Measurements from ENCODE around the gene PIK3R5.

PIK3R5 gene

GRCh38 chr17:8868529-8868951 is 97.0 kb downstream of the PIK3R5 start:
- TF ChIP-seq CTCF (IDR thresholded peaks at IDR 0.05; ENCODE audit: control insufficient read depth, extremely low read depth, insufficient read depth) = no peak
- DNase-seq (ENCODE audit: low read depth) = no peak
- no peak overlapping the region for H3K4me3 ChIP-seq (ENCODE audit: low read depth, low read length)

GRCh38 chr17:8868092-8868491 is 97.4 kb downstream of the PIK3R5 start:
- no peak for TF ChIP-seq CTCF (IDR thresholded peaks at IDR 0.05; ENCODE audit: control insufficient read depth, extremely low read depth, insufficient read depth)
- H3K4me3 ChIP-seq (ENCODE audit: low read depth, low read length) = no peak overlapping the region
- no peak for DNase-seq (ENCODE audit: low read depth)

GRCh38 chr17:8867361-8867981 is 98.0 kb downstream of the PIK3R5 start, which contains the start of gene PIK3R6:
Gene PIK3R6 (minus strand): TSS chr17:8867674. CDS start chr17:8849794, 17,880 bp downstream.
- no peak for DNase-seq (ENCODE audit: low read depth)
- no peak for TF ChIP-seq CTCF (IDR thresholded peaks at IDR 0.05; ENCODE audit: control insufficient read depth, extremely low read depth, insufficient read depth)
- H3K4me3 ChIP-seq (ENCODE audit: low read depth, low read length) = no peak within 1 kb of the TSS

GRCh38 chr17:8865811-8866210 is 99.7 kb downstream of the PIK3R5 start:
- DNase-seq (ENCODE audit: low read depth) = no peak
- no peak for TF ChIP-seq CTCF (IDR thresholded peaks at IDR 0.05; ENCODE audit: control insufficient read depth, extremely low read depth, insufficient read depth)

GRCh38 chr17:8865385-8865784 is 100.1 kb downstream of the PIK3R5 start:
- H3K4me3 ChIP-seq (ENCODE audit: low read depth, low read length) = no peak overlapping the region
- DNase-seq (ENCODE audit: low read depth) = no peak
- TF ChIP-seq CTCF (IDR thresholded peaks at IDR 0.05; ENCODE audit: control insufficient read depth, extremely low read depth, insufficient read depth) = no peak

More at GRCh38 chr17:8865811-8866210, 99.7 kb downstream of the PIK3R5 start:
- no peak overlapping the region for H3K4me3 ChIP-seq (ENCODE audit: low read depth, low read length)

- no peak for DNase-seq (ENCODE audit: low read depth)
- no peak overlapping the region for H3K4me3 ChIP-seq (ENCODE audit: low read depth, low read length)
- no peak for TF ChIP-seq CTCF (IDR thresholded peaks at IDR 0.05; ENCODE audit: control insufficient read depth, extremely low read depth, insufficient read depth)
Measured at GRCh38 chr17:8862213-8863056, 103.1 kb downstream of the PIK3R5 start.
